ENCODE measurements around the gene KRTAP13-3. TPM values are rescaled to one million over a fixed set of nuclear protein-coding genes. Genes with fewer than 3 reads are reported as not detected.

KRTAP13-3 gene
- total RNA-seq, 1 experiment from 2014 or later = not detected

DNA sequence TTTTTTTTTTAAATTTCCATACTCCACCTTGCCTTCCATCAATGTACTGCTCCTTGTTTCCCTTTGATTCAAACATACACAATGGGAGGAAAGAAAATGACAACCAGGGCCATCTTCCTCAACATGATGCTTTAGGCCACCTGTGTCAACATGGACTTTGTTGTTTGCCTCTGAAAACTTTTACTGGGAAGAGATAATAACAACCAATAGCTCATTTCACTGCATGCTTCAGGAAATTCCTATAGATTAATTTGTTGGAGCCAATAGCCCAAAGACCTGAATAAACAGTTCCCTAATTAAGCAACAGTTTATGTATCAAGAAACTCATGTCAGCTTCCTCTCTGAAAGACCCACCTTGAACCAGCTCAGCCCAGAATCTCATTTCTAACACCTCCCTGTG is 17.5 kb upstream of the KRTAP13-3 start:
- H3K36me3 ChIP-seq (ENCODE audit: low read depth) = no peaks in the 10 kb centered on the region
- H3K4me1 ChIP-seq (replicated peaks; ENCODE audit: insufficient read depth) = no peaks in the 10 kb centered on the region
- H3K4me2 ChIP-seq = no peak overlapping the region
- no peaks in the 10 kb centered on the region for H3K9me3 ChIP-seq (ENCODE audit: insufficient read depth, low read depth)
- DNase-seq = no peak
- ChIA-PET POLR2A (ENCODE audit: unreplicated experiment) (no interaction called here), CTCF (no interaction called here)
- intact Hi-C loops (cut with micrococcal nuclease; ENCODE audit: unreplicated experiment) = no loop called here
- H3K27me3 ChIP-seq (ENCODE audit: insufficient read depth, low read depth) = no peaks in the 10 kb centered on the region
- no peak overlapping the region for H2AFZ ChIP-seq
- H3K9me2 ChIP-seq (ENCODE audit: insufficient read depth) = no peaks in the 10 kb centered on the region
- TF ChIP-seq, protein P1, sequence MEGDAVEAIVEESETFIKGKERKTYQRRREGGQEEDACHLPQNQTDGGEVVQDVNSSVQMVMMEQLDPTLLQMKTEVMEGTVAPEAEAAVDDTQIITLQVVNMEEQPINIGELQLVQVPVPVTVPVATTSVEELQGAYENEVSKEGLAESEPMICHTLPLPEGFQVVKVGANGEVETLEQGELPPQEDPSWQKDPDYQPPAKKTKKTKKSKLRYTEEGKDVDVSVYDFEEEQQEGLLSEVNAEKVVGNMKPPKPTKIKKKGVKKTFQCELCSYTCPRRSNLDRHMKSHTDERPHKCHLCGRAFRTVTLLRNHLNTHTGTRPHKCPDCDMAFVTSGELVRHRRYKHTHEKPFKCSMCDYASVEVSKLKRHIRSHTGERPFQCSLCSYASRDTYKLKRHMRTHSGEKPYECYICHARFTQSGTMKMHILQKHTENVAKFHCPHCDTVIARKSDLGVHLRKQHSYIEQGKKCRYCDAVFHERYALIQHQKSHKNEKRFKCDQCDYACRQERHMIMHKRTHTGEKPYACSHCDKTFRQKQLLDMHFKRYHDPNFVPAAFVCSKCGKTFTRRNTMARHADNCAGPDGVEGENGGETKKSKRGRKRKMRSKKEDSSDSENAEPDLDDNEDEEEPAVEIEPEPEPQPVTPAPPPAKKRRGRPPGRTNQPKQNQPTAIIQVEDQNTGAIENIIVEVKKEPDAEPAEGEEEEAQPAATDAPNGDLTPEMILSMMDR (conservative IDR thresholded peaks at IDR 0.05) = no peak
- no peak for TF ChIP-seq EZH2 (IDR thresholded peaks at IDR 0.05; ENCODE audit: low read depth)
- no peaks in the 10 kb centered on the region for H4K20me1 ChIP-seq (ENCODE audit: insufficient read depth)
- H3F3A ChIP-seq (ENCODE audit: insufficient read depth, low read depth) = no peaks in the 10 kb centered on the region
- no peak overlapping the region for H3K4me3 ChIP-seq
- BruUV-seq (replicated peaks) = no TSS peak
- H3K27ac ChIP-seq = no peak overlapping the region
- H3K79me2 ChIP-seq (ENCODE audit: low read depth) = no peaks in the 10 kb centered on the region

- Histone ChIP-seq H3K79me2 (ENCODE audit: low read depth) (no peaks in the 10 kb centered on the region), H3K27me3 (ENCODE audit: insufficient read depth, low read depth) (no peaks in the 10 kb centered on the region), H3K9me3 (ENCODE audit: insufficient read depth, low read depth) (no peaks in the 10 kb centered on the region), H3K27ac (no peak within 1 kb of the TSS), H3K9me2 (ENCODE audit: insufficient read depth) (no peaks in the 10 kb centered on the region), H3K4me3 (no peak within 1 kb of the TSS), H3F3A (ENCODE audit: insufficient read depth, low read depth) (no peaks in the 10 kb centered on the region), H3K4me1 (replicated peaks; ENCODE audit: insufficient read depth) (no peaks in the 10 kb centered on the region), H4K20me1 (ENCODE audit: insufficient read depth) (no peaks in the 10 kb centered on the region), H2AFZ (no peak within 1 kb of the TSS), H3K36me3 (ENCODE audit: low read depth) (no peaks in the 10 kb centered on the region), H3K4me2 (no peak within 1 kb of the TSS)
- TF ChIP-seq EZH2 (IDR thresholded peaks at IDR 0.05; ENCODE audit: low read depth) = no peak
- TF ChIP-seq, protein P1 (conservative IDR thresholded peaks at IDR 0.05) = no peak
- BruUV-seq (replicated peaks) = no TSS peak
- intact Hi-C loops (cut with micrococcal nuclease; ENCODE audit: unreplicated experiment) = loop anchor here (10.0 kb wide), 1 partner anchor 395 kb away; no protein-coding TSS in a partner anchor
- DNase-seq = no peak
- ChIA-PET CTCF (no interaction called here), POLR2A (ENCODE audit: unreplicated experiment) (no interaction called here)
These were observed 14.2 kb upstream of the KRTAP13-3 start, which contains the start of gene KRTAP15-1 for GRCh38 chr21:30439975-30440374. KRTAP15-1 (plus strand) TSS chr21:30440275; CDS start chr21:30440328, 53 bp downstream.

DNA sequence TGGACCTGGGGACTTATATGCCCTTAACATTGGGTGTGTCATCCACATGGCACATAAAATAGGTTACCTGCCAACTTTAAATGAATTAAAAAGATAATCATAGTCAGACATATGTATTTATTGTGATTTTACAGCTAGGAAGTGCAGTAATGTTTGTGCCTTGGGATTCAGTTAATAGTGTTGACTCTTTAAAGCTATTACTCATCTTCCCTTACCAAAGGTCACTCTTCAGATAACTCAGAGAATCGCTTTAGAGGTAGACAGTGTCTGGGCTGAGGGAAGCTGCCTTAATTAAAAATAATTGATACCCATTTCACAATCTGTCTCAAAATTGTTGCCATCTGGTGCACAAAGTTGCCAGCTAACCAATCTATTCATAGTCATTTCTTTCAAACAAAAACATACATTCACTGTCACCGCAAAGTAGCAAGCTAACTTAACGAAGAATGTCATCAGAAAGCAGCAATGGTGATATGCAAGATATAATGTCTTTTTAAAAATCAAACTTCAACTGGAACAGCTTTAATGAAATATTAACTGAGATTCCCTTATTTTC is 11.4 kb upstream of the KRTAP13-3 start:
- ChIA-PET CTCF (no interaction called here), POLR2A (ENCODE audit: unreplicated experiment) (no interaction called here)
- Histone ChIP-seq H3K4me2 (no peak overlapping the region), H4K20me1 (ENCODE audit: insufficient read depth) (no peaks in the 10 kb centered on the region), H3K9me2 (ENCODE audit: insufficient read depth) (no peaks in the 10 kb centered on the region), H3K9me3 (ENCODE audit: insufficient read depth, low read depth) (no peaks in the 10 kb centered on the region), H3K79me2 (ENCODE audit: low read depth) (no peaks in the 10 kb centered on the region), H3K4me1 (replicated peaks; ENCODE audit: insufficient read depth) (no peaks in the 10 kb centered on the region), H3K27me3 (ENCODE audit: insufficient read depth, low read depth) (no peaks in the 10 kb centered on the region), H3K36me3 (ENCODE audit: low read depth) (no peaks in the 10 kb centered on the region), H3K4me3 (no peak overlapping the region), H3K27ac (no peak overlapping the region), H3F3A (ENCODE audit: insufficient read depth, low read depth) (no peaks in the 10 kb centered on the region), H2AFZ (no peak overlapping the region)
- no TSS peak for BruUV-seq (replicated peaks)
- no peak for TF ChIP-seq EZH2 (IDR thresholded peaks at IDR 0.05; ENCODE audit: low read depth)
- TF ChIP-seq, protein P1 (conservative IDR thresholded peaks at IDR 0.05) = no peak
- intact Hi-C loops (cut with micrococcal nuclease; ENCODE audit: unreplicated experiment) = loop anchor here (10.0 kb wide), 1 partner anchor 392 kb away; no protein-coding TSS in a partner anchor
- DNase-seq = no peak

Measured in PC-9 (cell line).